Hypothalamus (tissue), 51 donors: ENCODE results near the gene PCDHA5.

ENCODE experiments used
- DNase-seq, 51 donors: peaks; one replicate each; lab custom pipeline; 2025; lab: John Stamatoyannopoulos, UW

The PCDHA5 gene

DNA sequence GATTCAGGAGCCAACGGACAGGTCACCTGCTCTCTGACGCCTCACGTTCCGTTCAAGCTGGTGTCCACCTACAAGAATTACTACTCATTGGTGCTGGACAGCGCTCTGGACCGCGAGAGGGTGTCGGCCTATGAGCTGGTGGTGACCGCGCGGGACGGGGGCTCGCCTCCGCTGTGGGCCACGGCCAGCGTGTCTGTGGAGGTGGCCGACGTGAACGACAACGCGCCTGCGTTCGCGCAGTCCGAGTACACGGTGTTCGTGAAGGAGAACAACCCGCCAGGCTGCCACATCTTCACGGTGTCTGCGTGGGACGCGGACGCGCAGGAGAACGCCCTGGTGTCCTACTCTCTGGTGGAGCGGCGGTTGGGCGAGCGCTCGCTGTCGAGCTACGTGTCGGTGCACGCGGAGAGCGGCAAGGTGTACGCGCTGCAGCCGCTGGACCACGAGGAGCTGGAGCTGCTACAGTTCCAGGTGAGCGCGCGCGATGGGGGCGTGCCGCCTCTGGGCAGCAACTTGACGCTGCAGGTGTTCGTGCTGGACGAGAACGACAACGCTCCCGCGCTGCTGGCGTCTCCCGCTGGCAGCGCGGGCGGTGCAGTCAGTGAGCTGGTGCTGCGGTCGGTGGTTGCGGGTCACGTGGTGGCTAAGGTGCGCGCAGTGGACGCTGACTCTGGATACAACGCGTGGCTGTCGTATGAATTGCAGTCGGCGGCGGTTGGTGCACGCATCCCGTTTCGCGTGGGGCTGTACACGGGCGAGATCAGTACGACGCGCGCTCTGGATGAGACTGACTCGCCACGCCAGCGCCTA is 36.0 kb downstream of the PCDHA5 start:
- no peak for DNase-seq

- DNase-seq: no peak
These were observed 36.5 kb downstream of the PCDHA5 start for GRCh38 chr5:140857987-140858240.

GRCh38 chr5:140862441-140863295 is 41.3 kb downstream of the PCDHA5 start:
- DNase-seq: no peak

GRCh38 chr5:140868721-140869554 is 47.5 kb downstream of the PCDHA5 start, which contains the start of gene PCDHA11:
Gene PCDHA11 (plus strand): TSS chr5:140868957. CDS start chr5:140869104, 147 bp downstream.
- DNase-seq: peak in 2 of 51 donors; percentile 14 to 43

DNA sequence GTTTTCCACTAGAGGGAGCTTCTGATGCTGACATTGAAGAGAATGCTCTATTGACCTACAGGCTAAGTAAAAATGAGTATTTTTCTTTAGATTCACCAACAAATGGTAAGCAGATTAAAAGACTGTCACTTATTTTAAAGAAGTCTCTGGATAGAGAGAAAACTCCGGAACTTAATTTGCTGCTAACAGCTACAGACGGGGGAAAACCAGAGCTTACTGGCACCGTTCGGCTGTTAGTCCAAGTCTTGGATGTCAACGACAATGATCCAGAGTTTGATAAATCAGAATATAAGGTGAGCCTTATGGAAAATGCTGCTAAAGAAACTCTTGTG is 48.1 kb downstream of the PCDHA5 start:
- no peak for DNase-seq

DNA sequence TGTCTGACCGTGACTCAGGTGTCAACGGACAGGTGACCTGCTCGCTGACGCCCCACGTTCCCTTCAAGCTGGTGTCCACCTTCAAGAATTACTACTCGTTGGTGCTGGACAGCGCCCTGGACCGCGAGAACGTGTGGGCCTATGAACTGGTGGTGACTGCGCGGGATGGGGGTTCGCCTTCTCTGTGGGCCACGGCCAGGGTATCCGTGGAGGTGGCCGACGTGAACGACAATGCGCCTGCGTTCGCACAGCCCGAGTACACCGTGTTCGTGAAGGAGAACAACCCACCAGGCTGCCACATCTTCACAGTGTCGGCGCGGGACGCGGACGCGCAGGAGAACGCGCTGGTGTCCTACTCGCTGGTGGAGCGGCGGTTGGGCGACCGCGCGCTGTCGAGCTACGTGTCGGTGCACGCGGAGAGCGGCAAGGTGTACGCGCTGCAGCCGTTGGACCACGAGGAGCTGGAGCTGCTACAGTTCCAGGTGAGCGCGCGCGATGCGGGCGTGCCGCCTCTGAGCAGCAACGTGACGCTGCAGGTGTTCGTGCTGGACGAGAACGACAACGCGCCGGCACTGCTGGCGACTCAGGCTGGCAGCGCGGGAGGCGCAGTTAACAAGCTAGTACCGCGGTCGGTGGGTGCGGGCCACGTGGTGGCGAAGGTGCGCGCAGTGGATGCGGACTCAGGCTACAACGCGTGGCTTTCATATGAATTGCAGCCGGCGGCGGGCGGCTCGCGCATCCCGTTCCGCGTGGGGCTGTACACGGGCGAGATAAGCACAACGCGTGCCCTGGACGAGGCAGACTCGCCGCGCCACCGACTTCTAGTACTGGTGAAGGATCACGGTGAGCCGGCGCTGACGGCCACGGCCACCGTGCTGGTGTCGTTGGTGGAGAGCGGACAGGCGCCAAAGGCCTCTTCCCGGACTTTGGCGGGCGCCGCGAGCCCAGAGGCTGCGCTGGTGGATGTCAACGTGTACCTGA is 49.1 kb downstream of the PCDHA5 start:
- no peak for DNase-seq
